NCI-H446 (cell line): Measurements from ENCODE around the gene MYH1.
"Not testable (repeated sequence)": the region's sequence is repeated elsewhere in the genome, so short reads cannot be mapped to it uniquely, and the experiment has no call there.

ENCODE experiments used
- DNase-seq, 2 experiments: peaks; one replicate each; lab custom pipeline; 2025; lab: John Stamatoyannopoulos, UW

Gene MYH1

DNA sequence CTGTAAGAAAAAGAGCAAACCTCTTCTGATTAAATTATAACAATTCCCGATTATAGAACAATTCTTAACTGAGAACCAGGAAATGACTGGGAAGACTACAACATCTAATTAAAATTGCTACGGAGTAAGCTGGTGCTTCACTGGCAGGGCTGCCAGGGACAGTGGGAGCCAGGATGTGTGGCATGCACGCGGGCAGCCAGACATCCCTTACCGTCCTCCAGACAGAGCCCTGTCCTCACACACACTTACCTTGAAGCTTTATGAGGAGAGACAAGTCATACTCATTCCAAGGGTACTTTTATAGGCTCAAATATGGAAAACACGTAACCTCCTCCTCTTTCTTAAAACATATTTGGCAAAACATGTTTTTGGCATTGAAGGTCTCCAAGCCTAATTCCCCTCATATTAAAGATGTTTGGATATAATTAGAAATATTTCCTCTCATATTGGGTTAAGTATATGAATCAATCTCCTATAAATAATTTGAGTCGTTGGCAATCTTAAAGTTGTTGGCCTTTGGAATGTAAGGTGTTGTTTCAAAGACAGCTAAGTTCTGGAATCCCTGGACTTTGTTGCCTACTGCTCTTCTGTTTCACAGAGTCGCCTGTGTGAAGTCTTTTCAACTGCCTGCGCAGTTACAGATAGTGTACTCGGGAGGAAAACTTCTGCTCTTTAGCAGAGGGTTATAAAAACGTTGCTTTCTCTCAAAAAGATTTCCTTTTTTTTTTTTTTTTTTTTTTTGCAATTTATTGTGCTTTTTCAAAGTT lies at the start of gene MYH1:
TSS of gene MYH1 (minus strand) at position 272 of the 767 bp plus-strand sequence. CDS start 1,900 bp downstream, outside the sequence.
- DNase-seq = no peak

DNA sequence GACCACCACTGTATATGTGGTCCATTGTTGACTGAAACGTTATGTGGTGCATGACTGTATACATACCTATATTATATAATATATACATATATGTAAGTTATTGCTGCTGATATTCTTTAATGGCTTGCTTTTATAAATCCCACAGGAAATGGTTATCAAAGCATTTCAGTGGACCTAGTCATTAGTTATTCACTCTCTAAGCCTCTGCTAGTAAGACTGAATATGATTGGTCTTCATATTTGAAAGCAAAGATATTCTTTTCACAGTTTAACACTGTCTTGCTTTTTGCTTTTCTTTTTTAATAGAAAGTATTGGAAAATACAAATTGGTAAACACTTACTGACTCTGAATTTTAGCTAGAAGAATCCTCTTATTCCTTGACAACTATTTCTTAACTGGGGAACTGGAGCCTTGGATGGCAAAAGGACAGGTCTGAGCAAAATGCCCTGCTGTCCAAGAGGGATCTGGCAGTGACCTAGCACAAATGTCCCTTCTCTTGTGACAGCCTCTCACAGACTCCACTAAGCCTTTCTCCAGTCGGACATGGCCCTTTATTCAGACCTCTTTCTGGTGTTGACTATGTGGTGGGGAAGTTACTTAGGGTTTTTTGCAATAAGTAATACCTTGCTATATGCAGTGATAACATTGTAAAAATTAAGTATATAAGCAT lies 45.8 kb upstream of the MYH1 start:
- no peak for DNase-seq

DNA sequence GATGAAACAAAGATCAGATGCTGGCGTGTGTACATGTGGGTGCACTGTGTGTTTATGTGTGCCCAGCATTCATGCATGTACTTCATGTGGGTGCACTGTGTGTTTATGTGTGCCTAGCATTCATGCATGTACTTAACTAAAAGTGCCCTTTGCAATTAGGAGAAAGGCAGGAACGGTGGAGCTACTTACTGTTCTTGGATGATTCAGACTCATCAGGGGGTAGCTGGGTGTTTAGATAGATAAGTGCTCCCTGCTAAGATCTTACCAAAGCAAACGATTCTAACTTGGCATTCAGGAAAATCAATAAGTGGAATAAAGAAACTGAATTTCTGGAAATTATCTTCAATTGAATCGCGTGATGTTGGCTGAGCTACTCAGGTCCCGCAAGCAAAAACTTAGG lies 39.7 kb upstream of the MYH1 start:
- no peak for DNase-seq

DNA sequence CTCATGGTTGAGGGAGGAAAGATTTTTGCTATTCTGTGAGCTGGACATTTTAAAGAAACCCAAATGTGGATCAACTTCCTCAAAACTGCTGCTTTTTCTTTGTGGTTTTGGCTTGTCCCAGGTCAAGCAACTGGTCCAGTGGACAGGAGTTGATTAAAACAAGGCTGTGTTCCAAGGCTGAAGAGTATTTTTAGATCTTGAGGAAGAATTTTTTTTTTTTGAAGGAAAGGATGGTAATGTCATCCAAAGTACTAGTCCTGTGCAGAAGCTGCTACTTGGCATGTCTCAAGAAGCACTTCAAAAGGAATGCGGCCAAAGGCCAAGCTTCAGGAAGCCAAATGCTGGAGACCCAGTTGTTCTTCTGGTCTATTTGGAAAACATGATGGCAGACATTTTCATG lies 39.1 kb upstream of the MYH1 start:
- DNase-seq = no peak

DNA sequence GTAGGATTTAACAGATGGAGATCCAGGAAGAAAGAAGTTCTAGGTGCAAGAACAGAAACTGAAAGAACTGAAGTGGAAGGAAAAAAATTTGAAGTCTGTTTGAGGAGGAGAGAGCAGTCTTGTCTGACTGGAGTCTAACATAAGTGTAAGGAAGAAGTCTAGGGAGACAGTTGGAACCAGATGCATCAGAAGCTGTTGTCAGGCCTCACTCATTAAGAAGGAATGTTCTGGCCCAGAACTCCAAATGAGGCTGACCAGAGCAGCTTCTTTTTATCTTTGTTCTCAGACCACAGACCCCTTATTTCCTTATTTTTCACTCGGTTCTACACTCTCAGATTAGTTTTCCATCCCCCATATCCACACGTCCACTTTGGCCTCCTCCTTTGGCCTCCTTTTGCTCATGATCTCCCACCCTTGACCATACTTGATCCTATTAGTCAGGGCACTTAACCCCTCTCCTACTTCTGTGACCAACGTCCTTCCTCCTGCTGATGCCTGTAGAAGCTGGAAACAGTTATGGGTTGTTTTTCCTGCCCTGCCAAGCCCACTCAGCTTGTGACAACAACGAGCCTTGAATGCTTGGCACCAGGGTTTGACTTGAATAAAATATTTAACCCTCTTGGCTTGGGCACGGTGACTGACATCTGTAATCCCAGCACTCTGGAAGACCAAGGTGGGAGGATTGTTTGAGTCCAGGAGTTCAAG lies 38.1 kb upstream of the MYH1 start:
- no peak for DNase-seq

DNA sequence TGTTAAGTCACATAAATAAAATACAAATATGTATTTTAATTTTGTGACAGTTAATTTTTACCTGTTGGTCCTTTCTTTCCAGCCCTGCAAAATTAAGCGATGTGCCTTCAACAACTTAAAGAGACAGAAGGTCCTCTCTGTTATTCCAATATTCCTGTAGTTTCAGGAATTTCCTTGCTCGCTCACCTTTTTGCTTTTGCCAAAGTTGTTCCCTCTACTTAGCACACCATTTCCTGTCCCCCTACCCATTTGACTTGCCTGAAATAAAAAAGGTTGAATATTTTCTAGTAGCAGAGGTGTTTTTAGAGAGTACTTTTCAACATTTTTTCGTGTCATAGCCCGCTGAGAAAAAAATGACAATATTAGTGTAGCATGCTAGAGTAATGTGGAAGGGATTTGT lies 31.7 kb upstream of the MYH1 start:
- no peak for DNase-seq

DNA sequence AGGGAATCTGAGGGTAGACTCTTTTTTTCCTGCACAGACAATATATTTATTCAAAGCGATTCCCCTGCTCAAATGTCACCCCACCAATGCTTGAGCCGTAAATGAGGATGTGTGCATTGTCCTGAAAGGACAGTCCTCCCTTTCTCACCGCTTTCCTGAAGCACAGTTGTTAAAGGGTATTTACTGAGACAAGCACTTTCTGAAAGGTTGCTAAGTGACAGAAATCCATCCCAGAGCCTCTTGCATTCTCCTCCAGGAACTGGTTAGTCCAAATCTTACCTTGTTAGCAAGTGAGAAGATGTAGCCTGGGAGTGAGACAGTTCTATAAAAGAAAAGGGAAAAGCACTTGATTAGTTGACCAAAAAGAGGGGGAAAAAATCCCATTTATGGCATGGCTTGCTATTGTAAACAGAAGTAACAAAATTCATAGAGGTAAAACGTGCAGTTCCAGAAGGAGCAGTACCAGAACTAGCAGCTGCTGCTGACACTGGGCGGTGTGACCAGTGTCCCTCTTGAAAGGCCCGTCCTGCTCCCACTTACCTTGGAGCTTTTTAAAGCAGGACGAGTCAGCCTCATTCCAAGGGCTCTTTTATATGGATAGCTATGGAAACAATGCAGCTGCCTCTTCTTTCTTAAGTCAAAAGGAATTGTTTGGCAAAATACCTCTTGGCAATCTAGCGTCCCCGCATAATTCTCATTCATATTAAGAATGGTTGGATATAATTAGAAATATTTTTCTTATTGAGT lies 30.9 kb upstream of the MYH1 start, which contains the start of gene MYH2:
TSS of gene MYH2 (minus strand) at position 563 of the 747 bp plus-strand sequence. CDS start 1,738 bp downstream, outside the sequence.
- no peak for DNase-seq

DNA sequence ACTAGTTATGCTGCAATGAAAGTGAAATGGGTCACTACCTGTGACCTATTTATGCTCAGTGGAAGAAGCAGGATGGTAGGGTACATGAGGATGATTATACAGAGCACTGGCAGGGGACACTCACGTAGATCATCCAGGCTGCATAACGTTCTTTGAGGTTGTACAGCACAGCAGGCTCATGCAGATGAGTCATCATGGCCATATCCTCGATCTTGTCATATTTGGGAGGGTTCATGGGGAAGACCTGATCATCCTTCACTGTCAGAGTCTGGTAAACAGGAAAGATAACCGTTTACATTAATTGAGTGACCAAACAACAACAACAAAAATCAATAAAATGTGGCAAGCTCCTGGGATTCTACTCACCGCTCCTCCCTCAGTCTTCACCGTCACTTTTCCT lies 29.0 kb upstream of the MYH1 start:
- DNase-seq = no peak

DNA sequence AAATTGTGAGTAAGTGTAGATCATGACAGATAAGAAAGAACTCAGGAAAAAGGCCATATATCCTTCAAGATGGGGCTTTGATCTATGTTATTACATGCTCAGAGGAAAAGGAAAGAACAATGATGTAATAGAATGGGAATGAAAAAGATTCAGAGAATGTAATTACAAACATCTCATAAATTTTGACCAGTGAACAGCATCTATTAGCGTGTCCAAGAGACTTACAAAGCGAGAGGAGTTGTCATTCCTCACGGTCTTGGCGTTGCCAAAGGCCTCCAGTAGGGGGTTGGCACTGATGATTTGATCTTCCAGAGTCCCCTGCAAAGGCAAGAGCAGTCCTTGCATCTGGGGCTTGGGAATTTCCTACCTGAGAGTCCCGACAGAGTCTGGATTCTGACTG lies 25.1 kb upstream of the MYH1 start:
- not testable (repeated sequence) for DNase-seq

DNA sequence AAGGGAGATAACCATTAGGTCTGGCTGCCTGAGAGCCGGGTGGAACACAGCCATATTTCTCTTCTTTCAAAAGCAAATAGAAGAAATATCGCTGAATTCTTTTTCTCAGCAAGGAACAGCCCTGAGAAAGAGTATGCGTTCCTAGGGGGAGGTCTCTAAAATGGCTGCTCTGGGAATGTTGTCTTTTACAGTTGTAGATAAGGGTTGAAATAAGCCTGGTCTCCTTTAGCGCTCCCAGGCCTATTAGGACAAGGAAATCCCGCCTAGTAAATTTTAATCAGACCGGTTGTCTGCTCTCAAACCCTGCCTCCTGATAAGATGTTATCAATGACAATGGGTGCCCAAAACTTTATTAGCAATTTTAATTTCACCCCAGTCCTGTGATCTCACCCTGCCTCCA lies 22.8 kb upstream of the MYH1 start:
- not testable (repeated sequence) for DNase-seq

DNA sequence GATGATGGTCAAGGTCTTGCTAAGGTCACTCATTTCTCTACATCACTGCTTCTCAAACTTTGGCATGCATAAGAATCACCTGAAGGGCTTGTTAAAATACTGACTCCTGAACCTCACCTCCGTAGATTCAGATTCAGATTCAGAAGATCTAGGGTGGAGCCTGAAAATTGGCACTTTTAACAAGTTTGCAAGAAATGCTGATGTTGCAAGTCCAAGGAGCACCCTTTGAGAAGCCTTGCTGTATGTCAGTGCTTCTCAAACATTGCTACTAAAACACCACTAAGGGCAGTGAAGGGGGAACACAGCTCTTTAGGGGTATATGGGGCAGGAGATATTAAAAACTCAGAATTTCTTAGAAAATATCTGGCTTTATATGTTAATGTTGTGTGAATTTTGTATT lies 13.7 kb upstream of the MYH1 start:
- DNase-seq = no peak

DNA sequence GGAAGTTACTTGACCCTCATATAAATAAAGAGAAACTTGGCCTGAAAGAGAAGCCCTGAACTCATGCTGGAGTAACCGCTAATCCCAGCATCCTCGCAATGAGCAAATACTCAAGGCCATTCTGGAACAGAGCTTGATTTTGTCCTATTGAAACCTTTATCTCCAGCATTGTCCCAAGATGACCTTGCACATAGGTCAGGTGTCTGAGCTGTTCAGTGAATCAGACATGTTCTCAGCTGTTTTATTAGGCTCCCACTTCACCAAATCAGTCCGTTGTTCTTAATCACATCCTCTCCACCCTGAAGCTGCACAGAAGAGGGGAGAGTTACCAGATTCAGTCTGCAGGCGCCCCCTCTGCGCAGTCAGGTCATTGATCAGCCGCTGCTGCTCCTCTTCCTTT lies 9.1 kb upstream of the MYH1 start:
- DNase-seq = no peak

DNA sequence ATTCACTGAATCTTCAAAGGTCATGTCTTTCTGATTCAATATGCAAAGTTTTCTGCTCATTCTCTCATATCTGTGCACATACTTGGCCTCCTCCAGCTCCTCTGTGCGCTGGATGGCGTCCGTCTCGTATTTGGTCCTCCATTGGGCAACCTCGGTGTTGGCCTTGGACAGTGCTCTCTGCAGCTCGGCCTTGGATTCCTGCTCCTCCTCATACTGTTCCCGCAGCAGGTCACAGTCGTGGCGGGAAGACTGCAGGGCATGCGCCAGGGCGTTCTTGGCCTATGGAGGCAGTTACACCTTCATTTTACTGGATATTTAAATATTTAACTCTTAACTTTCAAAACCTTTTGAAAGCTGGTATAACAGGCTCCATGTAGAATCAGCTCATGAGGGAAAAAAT lies 8.2 kb upstream of the MYH1 start:
- DNase-seq = no peak

DNA sequence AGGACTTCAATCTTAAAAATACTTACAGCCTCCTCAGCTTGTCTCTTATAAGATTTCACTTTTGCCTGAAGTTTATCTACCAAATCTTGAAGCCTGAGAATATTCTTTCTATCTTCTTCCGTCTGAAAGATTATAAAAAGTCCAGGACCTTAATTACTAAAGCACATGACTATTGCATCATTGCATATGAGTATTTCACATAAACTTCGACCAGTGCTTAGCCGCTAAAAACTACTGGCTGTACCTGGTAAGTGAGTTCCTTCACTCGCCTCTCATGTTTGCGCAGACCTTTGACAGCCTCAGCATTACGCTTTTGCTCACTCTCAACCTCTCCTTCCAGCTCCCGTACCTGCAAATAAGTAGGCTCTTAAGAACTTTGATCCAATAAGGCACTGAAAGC lies 4.7 kb upstream of the MYH1 start:
- DNase-seq = no peak

DNA sequence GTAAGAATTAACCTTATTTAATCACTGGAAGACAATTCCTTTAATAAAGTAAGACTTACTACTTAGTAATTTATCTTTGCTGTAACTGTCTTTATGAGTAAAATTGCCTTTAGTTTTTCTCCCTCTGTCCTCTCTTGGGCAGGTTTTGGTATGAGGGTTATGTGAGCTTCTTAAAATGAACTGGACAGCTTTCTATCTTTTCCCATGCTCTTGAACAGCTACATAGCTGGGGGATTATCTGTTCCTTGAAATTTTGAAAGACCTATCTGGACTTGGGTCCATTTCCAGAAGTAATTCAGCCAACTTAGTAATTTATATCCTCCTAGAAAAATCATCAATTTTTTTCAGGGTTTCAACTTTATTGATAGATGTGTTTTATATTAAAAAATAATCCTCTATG lies 3.6 kb upstream of the MYH1 start:
- DNase-seq = no peak

DNA sequence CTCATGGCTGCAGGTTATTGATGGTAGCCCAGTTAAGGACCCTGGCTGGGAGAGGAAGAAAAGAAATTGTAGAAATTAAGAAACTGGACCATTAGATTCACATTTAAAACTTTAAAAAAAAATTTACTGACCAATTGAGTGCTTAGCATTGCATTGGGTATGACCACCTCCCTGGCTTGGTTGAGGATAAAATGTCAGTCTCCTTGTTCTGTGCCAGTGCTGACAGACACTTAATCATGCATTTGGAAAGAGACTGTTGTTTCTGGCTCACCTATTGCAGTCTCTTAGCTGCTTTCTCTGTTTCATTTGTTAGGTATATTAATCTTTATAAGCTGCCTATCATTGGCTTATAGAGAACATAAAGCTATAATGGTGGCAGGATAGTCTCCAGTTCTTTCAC lies 1.7 kb downstream of the MYH1 start:
- DNase-seq = no peak

DNA sequence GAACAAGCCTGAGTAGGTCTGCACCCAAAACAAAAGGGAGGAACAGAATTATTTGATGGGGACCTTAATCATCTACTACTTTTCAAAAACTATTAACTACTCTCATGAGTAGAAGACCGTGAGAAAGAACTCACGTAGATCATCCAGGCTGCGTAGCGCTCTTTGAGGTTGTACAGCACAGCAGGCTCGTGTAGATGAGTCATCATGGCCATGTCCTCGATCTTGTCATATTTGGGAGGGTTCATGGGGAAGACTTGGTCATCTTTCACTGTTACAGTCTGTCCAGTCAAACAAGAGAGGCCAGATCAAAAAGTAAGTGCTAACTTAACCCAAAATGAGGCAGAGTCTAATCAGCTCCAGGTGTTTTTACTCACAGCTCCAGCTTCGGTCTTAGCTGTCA lies 2.3 kb downstream of the MYH1 start:
- no peak for DNase-seq

DNA sequence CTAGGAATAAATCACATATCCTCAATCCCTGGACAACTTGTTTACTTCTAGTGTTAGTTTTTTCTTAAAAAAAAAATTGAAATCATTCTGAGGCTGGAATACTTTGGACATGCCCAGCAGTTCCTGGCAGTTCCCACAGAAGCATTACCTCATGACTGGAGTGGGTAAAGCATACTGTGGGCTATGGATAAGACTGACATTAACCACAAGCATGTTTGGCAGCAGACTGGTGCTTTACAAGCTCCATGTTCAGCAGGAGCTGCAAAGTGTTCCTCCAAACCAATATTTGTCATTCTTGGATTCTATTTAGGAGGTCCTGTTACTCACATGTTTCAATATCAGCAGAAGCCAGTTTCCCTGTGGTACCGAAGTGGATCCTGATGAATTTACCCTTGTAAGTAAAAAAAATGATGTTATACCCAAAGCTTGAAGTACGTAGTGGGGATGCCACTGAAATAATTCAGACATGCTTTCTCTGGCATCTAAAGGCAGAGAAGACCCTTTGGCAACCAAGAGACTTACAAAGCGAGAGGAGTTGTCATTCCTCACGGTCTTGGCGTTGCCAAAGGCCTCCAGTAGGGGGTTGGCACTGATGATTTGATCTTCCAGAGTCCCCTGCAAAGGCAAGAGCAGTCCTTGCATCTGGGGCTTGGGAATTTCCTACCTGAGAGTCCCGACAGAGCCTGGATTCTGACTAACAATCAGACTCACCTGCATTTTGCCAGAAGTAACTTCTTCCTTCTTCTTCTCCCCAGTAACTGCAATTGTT lies 4.9 kb downstream of the MYH1 start:
- no peak for DNase-seq

DNA sequence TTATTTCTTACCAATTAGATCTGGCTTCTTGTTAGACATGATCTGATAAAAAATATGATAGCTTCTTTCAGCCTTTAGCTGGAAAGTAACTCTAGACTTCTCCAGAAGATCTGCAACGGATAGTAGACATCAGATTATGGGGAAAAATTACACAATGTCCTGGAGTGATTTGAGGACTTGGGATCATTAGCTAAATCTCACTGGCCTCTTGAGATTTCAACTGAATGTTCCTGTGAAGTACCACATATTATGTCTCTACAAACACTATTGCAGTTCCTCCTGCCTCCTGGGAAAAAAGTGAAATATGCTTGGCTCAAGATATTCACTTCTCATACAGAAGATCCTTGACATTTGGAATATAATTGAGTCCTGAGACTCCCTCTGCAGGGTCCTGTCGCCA lies 5.5 kb downstream of the MYH1 start:
- no peak for DNase-seq

DNA sequence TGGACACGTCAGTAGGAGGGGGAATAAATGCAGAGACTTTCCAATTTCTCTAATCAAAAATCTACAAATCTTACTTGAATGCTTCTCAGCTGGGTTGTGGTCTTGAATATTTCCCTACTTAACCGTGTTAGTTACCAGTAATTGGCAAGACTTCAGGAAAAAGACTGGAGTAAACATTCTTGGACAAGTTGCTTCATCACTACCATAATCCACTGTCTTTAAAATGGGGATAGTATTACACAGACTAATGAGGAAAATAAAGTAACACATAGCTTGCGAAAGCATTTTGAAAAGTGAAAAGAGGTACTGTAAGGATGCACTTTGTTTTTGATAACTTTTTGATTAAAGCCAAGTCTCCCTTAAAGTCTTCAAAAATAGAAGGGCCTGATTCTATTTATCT lies 18.4 kb downstream of the MYH1 start:
- DNase-seq = no peak

DNA sequence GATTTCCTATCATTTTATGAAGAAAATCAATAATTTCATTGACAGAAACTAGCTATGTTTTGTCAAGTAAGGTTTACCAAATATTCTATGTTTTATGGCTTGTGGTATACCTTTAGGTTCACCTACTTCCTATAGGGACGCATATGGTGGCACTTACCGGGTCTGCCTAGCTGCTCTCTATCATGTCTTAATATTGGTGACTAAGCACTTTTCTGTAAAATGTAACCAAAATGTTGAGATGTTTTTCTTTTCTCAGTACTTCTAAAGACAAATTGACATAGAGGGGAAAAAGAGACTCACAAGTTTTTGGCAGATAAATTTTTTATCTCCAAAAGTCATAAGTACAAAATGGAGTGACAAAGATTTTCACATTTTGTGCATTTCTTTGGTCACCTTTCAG lies 26.3 kb downstream of the MYH1 start:
- no peak for DNase-seq

DNA sequence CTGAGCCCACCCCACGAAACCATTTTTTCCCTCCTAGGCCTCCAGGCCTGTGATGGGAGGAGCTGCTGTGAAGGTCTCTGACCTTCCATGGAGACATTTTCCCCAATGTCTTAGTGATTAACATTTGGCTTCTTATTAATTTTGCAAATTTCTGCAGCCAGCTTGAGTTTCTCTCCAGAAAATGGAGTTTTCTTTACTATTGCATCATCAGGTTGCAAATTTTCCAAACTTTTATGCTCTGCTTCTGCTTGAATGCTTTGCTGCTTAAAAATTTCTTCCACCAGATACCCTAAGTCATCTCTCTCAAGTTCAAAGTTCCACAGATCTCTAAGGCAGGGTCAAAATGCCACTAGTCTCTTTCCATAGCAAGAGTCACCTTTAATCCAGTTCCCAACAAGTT lies 36.1 kb downstream of the MYH1 start:
- DNase-seq = no peak
